Activated CD4-positive, alpha-beta T cell treated with anti-CD3 and anti-CD28 coated beads, Interleukin-2, amount 50 U/mL, for 24 hours (primary cell): ENCODE results near the gene VSX2.
"Not testable (repeated sequence)": the region's sequence is repeated elsewhere in the genome, so short reads cannot be mapped to it uniquely, and the experiment has no call there.

ENCODE experiments used
- DNase-seq, 2 donors: peaks; one replicate each; pipeline ENCODE4 v3.0.0-alpha.2; 2020; ENCODE audit warnings: low read depth in 1 of 2, low spot score in 1 of 2

Gene VSX2

DNA sequence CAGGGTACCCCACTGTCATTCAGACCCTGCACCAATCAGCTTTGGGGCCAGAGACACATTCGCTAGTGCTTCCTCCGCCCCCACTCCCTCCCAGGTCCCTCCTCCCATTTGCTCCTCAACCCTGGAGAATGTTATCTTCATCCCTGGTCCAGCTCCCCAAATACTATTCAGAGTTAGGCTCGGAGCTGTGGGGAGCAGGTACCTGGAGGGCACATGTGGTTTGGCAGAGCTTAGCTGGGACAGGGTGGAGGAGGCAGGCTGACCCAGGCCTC lies 19.5 kb downstream of the VSX2 start:
- DNase-seq = no peak

DNA sequence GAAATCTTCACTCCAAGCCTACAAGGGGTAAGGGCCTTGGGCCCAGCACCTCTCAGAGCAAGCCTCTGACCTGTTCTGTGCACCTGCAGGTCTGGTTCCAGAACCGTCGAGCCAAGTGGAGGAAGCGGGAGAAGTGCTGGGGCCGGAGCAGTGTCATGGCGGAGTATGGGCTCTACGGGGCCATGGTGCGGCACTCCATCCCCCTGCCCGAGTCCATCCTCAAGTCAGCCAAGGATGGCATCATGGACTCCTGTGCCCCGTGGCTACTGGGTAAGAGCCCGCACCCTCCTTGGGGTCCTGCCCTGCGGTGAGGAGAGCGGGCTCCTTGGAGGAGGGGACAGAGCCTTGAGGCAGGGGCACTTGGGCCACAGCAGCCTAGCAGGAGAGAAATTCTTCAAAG lies 20.3 kb downstream of the VSX2 start:
- DNase-seq = no peak

DNA sequence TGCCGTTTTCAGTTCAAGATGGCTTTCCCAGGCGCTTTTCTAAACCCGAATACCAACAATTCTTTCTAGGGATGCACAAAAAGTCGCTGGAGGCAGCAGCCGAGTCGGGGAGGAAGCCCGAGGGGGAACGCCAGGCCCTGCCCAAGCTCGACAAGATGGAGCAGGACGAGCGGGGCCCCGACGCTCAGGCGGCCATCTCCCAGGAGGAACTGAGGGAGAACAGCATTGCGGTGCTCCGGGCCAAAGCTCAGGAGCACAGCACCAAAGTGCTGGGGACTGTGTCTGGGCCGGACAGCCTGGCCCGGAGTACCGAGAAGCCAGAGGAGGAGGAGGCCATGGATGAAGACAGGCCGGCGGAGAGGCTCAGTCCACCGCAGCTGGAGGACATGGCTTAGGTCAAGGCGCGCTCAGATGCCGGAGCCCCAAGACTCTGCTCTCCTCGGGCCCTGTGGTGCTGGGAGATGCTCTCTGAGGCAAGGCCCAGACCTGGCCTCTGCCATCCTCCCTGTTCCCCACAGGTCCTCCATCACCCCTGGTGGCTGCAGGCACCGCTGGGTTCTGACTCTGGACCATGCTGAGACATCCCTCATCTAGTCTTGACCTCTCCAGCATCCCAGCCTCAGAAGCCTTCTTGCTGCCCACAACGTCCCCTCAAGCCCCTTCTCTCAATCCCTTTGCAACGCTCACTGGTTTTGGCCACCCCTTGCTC lies 21.4 kb downstream of the VSX2 start:
- no peak for DNase-seq

DNA sequence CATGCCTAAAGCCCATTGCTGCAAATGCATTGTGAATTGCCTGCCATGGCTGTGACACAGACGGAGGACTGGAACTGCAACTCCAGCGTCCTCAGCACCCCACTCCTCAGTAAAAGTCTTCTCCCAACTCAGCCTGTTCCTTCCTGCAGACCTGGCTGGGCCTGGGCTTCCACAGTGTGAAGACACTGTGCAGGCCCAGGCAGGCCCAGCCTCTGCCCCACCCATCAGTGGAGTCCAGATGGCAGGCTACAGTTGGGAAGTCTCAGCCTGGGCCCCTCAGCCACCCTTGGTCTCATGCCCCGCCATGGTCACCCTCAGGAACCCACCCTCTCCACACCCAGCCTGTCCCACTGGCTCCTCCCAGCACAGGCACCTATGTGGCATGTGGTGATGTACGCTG lies 22.0 kb downstream of the VSX2 start:
- DNase-seq = no peak

DNA sequence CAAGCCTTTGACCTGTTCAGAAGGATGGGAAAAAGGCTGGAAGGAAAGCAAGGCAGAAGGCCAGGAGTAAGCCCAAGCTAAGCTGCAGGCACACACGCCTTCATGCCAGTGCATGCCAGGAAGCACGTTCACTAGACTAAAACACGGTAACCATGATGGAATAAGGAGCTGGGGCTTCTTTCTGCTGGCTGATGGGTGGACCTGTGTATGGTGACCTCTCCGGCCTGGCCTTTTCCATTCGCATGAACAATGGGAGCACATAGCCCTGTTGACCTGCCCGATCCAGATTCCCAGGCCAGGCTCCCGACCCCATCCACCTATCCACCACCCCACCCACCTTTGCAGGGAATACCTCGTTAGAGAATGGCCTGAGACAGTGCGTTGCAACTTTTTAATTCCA lies 22.8 kb downstream of the VSX2 start:
- no peak for DNase-seq

DNA sequence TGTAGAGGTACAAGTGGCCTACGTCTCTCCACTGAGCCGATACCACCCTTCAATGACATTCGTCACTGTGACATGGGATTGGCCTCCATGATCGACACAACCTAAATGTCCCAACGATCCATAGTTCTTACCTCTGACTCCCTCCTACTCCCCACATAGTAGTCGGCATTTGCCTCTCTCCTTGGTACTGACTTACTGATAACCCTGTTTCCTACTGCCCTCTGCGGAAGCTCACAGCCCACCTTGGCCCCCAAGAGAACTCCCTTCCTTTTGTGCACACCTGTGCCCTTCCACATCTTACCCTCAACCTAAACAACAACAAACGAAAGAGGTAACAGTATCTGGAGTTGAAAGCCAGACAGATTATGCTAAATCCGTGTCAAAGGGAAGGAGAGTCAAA lies 23.9 kb downstream of the VSX2 start:
- DNase-seq = no peak

DNA sequence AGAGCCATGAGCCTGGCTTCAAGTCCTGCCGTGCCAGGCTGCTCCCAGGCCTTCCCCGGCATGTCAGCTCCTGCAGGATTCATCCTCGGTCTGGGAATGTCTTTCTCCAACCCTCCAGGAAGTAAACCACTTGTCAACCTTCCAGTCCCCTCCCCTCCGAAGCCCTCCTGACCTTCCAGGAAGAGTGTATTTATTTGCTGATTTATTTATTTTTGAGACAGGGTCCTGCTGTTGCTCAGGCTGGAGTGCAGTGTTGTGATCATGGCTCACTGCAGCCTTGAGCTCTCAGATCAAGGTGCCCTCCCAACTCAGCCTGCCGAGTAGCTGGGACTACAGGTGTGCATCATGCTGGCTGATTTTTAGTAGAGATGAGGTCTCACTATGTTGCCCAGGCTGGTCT lies 24.7 kb downstream of the VSX2 start:
- DNase-seq = no peak

DNA sequence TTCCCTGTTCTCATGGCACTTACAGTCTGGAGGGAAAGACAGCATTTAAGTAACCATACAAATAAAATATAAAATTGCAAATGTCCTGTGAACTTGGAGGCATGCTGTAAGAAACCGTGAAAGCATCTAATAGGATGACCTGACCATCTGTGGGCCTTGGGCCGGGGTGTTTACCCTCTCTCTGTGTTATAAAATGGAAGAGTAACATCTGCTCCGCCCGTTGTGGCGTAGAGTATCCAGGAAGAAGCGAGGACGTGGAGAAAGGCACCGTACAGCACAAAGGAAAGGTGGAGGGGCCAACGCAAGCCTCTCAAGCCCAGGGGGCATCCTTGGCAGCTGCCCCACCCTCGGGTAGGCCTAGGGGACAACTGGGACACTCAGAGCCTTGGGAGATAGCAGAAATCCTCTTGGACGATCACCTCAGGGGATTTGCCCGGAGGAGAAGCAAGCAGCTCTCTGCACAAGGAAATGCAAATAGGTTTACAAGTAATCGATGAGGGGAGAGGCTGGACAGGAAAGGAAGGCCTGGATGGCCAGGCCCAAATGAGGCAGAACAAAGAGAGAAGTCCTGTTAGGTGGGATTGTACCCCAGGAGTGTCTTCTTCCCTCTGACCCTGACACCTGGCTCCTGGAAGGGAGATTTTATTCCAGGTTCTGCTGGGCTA lies 26.2 kb downstream of the VSX2 start:
- DNase-seq = no peak

DNA sequence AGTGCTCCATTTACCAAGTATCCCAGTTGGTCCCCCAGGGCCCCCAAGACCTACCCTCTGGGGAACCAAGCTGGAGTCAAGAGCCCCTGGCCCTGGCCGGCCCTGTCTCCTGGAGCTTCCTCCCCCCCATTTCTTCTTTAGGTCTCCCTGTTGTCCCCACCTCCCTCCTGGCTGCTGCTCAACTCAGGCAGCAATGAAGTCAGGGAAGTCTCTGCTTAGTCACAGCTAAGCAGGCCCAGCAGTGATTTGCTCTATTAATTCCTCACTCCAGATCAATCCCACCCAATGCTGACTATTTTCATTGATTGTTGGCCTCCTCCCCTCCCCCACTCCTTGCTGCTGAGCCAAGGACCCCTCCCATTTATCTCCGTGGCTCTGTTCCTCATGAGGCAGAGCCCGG lies 28.3 kb downstream of the VSX2 start:
- no peak for DNase-seq

DNA sequence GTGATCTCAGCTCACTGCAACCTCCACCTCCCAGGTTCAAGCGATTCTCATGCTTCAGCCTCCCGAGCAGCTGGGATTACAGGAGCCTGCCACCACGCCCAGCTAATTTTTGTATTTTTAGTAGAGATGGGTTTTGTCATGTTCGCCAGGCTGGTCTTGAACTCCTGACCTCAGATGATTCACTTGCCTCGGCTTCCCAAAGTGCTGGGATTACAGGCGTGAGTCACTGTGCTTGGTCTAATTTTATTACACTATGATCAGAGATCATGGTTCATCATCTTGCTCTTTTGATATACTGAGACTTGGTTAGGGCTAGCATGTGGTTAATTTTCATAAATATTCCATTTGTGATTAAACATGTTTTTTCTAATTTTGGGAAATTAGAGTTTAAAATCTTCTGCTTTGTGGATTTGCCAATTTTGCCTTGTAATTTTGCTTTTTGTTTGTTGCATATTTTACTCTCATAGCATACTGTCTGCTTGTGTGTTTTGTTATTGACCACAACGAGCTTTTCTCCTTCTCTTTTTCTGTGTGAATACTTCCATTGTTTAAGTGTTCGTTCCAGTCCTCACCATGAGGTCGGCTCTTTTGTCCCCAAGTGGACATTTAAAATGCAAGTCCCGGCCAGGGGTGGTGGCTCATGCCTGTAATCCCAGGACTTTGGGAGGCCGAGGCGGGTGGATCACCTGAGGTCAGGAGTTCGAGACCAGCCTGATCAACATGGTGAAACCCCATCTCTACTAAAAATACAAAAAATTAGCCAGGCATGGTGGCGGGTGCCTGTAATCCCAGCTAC lies 31.3 kb downstream of the VSX2 start:
- not testable (repeated sequence) for DNase-seq

DNA sequence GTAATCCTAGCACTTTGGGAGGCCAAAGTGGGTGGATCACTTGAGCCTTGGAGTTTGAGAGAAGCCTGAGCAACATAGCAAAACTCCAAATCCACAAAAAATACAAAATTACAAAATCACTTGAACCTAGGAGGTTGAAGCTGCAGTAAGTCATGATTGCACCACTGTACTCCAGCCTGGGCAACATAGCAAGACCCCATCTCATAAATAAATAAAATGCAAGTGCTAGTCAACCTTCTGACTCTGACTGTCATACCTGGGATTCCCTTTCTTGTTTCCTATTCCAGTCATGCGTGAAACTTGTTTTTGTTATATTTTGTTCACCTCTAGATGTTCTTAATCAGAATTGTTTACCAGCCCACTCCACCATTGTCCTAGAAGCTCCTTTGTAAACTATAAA lies 32.1 kb downstream of the VSX2 start:
- no peak for DNase-seq

DNA sequence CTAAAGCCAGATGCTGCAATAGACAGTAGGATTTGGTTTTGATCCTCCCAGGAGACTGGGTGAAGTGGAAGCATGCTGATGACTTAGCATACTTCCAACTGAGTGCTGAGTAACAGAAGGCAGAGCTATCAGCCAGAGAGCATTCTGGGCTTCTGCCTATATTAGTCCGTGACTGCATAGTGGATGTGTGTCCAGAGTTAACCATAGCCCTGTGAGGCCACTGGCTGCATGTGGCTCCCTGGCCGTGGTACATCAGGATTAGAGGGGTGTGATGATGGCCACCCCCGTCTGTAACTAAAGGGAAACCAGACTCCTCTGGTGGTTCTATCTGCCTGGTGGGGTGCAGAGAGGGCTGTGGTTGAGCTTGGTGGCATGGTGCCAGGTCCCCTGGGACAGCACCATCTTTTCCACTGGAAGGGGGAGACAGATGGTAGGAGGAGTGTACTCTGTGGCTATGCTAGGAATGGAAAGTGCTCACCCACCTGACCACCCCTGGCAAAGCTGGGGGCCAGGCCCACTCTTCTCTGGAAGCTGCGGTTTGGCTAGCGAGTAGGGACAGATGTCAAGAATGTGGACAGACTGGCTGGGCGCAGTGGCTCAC lies 36.1 kb downstream of the VSX2 start:
- no peak for DNase-seq

DNA sequence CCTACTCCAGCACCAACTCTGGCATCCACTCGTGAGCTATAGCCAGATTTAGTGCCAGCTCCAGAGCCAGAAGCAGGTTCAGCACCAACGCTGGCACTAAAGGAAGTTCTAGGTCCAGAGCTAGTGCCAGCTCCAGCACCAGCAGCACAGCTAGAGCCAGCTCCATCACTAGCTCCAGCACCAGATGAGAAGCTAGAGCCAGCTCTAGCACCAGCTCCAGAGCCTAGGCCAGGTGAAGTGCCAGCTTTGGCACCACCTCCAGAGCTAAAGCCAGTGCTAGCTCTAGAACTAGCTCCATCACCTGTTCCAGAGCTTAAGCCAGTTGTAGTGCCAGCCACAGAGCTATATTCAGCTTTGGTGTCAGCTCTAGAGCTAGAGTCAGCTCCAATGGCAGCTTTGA lies 38.8 kb downstream of the VSX2 start:
- DNase-seq = no peak

DNA sequence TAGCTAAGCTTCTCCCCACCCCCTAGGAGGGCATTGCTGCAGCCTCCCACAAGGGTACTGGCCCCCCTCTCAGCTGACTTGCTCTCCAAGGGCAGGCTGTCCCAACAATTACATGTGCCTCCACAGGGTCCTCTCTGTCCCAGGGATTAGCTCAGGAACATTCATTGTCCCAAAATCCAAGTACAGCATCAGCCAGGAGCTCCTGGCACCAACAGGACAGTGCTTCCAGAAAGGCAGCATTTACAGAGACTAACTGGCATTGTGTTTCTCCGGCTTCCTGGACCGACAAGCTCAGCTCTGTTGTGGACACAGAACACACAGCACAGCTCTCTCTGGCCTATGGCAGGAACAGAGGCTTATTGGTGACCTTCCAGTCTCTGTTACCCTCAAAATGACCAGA lies 41.8 kb downstream of the VSX2 start:
- no peak for DNase-seq

DNA sequence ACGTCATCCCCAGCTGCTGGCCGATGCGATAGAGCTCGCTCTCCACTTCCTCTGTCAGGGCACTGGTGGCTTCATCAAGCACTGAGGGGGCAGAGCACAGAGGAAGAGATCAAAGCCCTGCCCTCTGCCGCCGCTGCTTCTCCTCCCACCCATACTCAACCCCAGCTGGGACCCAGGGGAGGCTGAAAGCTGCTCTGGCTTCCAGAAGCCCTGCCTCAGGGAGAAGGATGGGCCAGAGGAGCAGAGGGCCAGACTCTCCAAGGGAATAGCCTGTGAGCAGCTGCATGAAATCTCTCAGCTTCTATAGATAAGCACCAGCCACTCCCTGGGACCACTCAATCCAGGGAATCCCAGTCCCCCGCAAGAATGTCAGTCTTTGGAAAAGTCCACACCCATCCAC lies 47.5 kb downstream of the VSX2 start:
- no peak for DNase-seq

DNA sequence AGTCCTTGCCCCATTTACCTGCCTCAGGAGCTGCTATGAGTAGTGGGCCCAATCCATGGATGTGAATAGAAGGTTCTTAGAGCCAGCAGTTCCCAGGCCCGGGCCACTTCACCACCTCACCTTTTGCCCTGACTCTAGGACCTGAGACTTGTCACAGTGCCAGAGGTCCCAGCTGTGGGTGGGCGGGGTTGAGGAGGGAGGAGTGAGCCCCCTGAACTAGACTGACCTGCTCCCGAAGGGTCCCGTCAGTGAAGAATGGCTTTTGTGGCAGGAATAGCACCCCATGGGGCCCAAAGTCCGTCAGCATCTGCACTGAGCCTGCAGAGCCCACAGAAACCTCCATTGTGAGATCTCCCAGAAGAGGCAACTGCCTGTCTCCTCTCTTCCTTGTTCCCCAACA lies 50.6 kb downstream of the VSX2 start:
- no peak for DNase-seq

DNA sequence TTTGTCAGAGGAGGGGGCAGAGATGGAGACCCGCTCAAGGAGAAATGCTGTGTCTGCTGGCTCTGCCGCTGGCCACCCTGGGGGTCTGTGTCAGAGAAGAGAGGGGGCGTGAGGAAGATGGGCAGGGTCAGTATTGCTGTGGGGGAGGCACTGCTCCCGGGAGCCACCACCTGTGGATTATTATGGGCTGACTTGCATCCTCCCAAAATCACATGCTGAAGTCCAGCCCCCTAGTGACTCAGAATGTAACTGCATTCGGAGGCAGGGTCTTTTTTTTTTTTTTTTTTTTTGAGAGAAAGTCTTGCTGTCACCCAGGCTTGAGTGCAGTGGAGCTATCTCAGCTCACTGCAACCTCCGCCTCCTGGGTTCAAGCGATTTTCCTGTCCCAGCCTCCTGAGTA lies 51.2 kb downstream of the VSX2 start:
- no peak for DNase-seq

DNA sequence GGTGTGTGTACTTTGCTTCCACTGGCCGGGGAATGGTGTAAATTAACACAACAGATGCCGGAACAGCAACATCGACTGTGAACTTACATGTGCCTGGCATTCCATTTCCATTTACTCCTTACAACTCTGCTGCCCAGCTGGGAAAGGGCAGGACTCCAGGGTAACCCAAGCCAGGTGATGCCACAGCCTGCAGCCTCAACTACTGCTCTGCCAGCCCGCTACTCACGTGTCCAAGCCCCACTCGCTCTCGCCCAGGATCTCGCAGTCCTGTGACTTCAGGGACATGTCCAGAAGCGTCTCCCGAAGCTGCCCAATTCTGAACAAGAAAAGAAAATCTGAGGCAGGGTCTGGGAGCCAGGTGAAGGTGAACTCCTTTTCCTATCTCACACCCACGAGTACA lies 52.8 kb downstream of the VSX2 start:
- DNase-seq = no peak

DNA sequence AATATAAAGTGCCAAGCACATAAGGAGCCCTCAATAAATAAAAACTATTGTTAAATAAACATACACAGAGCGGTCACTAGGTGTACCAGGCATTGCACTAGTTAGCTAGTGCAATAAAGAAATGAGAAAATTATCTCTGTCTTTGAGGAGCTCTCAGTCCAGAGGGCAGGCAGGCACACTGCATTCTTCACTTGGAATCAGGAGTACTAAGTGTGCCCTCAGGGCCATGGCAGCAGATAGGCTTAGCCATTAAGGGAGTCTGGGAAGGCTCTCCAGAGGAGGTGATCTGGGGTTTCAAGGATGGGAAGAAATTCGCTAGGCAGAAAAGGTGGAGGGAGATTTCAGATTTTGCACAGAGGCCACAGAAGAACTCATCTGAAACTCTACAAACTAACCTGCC lies 54.4 kb downstream of the VSX2 start:
- DNase-seq = no peak

DNA sequence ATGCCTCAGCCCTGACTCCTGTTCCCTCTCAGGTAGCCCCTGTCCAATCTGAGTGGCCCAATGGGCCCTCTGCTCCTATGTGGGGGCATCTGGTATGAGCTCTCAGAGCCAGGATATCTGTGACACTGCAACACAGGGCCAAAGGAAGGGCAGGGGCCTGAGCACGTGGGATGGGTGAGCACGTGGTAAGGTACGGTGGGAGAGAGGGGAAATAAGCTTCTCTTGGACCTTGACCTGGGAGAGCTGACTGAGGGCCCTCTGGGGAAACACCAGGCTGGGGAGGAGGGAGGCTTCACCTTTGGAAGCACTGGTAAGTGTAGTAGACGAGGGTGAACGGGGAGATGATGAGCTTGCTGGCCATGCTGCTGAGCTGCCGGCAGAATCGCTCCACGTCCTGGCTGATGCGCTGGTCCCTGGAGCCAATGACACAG lies 56.8 kb downstream of the VSX2 start:
- no peak for DNase-seq

DNA sequence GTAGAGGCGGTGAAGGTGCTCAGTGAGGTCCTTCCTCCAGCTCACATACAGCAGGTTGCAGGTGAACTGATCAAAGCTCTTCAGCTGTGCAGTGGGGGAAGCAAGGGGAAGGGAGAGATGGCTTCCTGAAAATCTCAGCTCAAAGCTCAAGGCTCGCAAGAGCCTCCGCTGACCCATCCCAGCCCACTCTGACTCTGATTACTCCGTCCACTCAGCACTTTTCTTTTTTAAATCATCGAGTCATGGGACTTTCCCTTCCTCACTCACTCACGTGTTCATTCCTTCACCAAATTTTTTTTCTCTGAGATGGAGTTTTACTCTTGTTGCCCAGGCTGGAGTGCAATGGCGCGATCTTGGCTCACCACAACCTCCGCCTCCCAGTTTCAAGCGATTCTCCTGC lies 58.7 kb downstream of the VSX2 start:
- no peak for DNase-seq

DNA sequence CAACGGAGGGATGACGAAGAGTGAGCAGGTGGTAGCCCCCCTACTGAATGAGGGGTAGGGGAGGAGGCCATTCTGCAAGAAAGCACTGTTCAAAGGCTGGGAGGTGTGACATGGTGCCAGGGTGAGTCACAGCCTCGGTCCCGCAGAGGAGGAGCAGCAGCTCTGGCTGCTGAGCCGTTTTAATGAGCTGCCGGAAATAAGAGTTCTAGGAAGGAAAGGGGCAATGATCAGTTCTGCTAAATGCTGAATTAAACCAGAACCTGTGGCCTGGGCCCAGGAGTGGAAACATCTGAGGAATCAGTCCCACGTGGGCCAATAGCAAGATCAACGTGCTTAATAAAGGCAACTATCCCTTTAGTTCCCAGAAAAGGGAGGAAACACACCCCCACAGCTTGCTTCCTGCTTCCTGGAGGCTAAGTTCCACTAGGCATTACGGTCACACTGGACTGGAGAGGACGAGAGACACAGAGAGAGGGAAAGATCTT lies 59.9 kb downstream of the VSX2 start:
- DNase-seq = no peak
